ENCODE measurements around the gene CHMP4A. TPM values are rescaled to one million over a fixed set of nuclear protein-coding genes. Genes with fewer than 3 reads are reported as not detected.

The CHMP4A gene
- total and polyA plus RNA-seq, 2 of the 13 experiments (the other 11 are each of a cell fraction or from before 2014, with no cell fraction given) = 83.6 to 113 TPM

DNA sequence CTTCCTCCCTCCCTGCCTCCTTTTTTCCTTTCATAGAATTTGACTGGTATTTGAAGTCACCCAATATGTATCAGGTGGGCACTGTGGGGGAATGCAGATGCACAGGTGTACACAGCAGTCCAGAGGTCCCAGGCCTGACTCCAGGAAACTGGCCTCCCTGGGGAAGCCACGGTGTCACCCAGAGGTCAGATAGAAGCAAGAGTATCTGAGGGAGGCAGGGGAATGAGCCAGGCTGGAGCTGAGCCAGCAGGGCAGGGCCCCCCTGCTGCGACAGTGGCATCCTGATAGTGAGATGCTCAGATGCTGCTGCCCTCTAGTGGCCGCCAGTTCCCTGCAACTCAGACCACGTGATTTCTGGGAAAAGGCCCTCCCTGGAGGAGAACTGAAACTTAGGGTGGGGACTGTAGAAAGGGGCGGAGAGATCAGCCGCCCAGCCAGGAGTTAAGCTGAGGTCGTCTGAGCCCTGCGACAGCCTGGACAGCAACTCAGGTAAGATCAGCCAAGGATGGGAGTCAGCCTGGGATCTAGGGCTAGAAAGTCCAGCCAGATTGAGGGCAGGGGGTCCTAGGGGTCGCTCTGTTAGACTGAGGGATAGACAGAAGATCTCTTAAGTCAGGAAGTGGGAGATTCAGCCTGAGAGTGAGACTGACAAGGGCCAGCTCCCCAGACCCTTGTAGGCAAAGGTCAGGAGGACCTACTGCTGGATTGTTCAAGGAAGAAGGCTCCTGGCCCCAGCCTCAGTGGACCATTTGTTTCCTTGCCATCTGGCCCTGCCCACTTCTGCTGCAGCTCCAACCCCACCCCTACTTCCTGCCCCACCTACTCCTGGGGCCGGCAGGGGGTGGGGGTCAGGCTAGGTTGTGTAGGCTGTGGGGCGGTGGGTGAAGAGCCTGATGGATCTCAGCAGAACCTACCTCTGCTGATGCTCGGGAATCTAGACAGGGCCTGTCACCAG, 52.2 kb downstream of the CHMP4A start, which contains the start of gene IRF9 (continued):
- TF ChIP-seq, protein P1, sequence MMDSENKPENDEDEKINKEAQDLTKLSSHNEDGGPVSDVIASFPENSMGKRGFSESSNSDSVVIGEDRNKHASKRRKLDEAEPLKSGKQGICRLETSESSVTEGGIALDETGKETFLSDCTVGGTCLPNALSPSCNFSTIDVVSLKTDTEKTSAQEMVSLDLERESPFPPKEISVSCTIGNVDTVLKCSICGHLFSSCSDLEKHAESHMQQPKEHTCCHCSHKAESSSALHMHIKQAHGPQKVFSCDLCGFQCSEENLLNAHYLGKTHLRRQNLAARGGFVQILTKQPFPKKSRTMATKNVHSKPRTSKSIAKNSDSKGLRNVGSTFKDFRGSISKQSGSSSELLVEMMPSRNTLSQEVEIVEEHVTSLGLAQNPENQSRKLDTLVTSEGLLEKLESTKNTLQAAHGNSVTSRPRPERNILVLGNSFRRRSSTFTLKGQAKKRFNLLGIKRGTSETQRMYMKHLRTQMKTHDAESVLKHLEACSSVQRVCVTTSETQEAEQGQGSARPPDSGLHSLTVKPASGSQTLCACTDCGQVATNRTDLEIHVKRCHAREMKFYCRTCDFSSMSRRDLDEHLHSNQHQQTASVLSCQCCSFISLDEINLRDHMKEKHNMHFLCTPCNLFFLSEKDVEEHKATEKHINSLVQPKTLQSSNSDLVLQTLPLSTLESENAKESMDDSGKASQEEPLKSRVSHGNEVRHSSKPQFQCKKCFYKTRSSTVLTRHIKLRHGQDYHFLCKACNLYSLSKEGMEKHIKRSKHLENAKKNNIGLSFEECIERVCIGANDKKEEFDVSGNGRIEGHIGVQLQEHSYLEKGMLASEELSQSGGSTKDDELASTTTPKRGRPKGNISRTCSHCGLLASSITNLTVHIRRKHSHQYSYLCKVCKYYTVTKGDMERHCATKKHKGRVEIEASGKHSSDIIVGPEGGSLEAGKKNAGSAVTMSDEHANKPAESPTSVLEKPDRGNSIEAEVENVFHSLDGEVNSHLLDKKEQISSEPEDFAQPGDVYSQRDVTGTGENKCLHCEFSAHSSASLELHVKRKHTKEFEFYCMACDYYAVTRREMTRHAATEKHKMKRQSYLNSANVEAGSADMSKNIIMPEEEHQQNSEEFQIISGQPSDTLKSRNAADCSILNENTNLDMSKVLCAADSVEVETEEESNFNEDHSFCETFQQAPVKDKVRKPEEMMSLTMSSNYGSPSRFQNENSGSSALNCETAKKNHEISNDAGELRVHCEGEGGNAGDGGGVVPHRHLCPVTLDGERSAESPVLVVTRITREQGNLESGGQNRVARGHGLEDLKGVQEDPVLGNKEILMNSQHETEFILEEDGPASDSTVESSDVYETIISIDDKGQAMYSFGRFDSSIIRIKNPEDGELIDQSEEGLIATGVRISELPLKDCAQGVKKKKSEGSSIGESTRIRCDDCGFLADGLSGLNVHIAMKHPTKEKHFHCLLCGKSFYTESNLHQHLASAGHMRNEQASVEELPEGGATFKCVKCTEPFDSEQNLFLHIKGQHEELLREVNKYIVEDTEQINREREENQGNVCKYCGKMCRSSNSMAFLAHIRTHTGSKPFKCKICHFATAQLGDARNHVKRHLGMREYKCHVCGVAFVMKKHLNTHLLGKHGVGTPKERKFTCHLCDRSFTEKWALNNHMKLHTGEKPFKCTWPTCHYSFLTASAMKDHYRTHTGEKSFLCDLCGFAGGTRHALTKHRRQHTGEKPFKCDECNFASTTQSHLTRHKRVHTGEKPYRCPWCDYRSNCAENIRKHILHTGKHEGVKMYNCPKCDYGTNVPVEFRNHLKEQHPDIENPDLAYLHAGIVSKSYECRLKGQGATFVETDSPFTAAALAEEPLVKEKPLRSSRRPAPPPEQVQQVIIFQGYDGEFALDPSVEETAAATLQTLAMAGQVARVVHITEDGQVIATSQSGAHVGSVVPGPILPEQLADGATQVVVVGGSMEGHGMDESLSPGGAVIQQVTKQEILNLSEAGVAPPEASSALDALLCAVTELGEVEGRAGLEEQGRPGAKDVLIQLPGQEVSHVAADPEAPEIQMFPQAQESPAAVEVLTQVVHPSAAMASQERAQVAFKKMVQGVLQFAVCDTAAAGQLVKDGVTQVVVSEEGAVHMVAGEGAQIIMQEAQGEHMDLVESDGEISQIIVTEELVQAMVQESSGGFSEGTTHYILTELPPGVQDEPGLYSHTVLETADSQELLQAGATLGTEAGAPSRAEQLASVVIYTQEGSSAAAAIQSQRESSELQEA (CRISPR knock-in tag; IDR thresholded peaks at IDR 0.05; ENCODE audit: not compliant biosample characterization) = peak; percentile 96
- TF ChIP-seq SYNCRIP (IDR thresholded peaks at IDR 0.05; ENCODE audit: insufficient read depth, low read depth, low read length) (no peak), HMGA1 (CRISPR knock-in tag; conservative IDR thresholded peaks at IDR 0.05) (no peak), ZNF83 (CRISPR knock-in tag; IDR thresholded peaks at IDR 0.05; ENCODE audit: borderline replicate concordance) (peak; percentile 88), NCOA1 (CRISPR knock-in tag; IDR thresholded peaks at IDR 0.05) (no peak), ZNF354B (CRISPR knock-in tag; IDR thresholded peaks at IDR 0.05) (0 out of 2 replicates have a peak, but pooled peaks have one; percentile 78), KDM3A (CRISPR knock-in tag; IDR thresholded peaks at IDR 0.05; ENCODE audit: low read depth) (peak; percentile 99), PAF1 (CRISPR knock-in tag; IDR thresholded peaks at IDR 0.05) (peak; percentile 99), SMARCC2 (IDR thresholded peaks at IDR 0.05) (no peak), ERF (CRISPR knock-in tag; IDR thresholded peaks at IDR 0.05) (peak; percentile 100), ZNF772 (CRISPR knock-in tag; IDR thresholded peaks at IDR 0.05) (peak; percentile 99), SP1 (IDR thresholded peaks at IDR 0.05) (no peak), SP1 (CRISPR knock-in tag; IDR thresholded peaks at IDR 0.05) (peak; percentile 93), SNAI1 (CRISPR knock-in tag; IDR thresholded peaks at IDR 0.05; ENCODE audit: borderline replicate concordance) (0 out of 2 replicates have a peak, but pooled peaks have one; percentile 50), ZNF292 (CRISPR knock-in tag; IDR thresholded peaks at IDR 0.05; ENCODE audit: borderline replicate concordance, low read depth) (peak; percentile 84; the same call in 1 of the 2 replicates), ELF4 (CRISPR knock-in tag; IDR thresholded peaks at IDR 0.05; ENCODE audit: borderline replicate concordance) (peak; percentile 38; the same call in 1 of the 2 replicates)
- TF ChIP-seq, protein P2, sequence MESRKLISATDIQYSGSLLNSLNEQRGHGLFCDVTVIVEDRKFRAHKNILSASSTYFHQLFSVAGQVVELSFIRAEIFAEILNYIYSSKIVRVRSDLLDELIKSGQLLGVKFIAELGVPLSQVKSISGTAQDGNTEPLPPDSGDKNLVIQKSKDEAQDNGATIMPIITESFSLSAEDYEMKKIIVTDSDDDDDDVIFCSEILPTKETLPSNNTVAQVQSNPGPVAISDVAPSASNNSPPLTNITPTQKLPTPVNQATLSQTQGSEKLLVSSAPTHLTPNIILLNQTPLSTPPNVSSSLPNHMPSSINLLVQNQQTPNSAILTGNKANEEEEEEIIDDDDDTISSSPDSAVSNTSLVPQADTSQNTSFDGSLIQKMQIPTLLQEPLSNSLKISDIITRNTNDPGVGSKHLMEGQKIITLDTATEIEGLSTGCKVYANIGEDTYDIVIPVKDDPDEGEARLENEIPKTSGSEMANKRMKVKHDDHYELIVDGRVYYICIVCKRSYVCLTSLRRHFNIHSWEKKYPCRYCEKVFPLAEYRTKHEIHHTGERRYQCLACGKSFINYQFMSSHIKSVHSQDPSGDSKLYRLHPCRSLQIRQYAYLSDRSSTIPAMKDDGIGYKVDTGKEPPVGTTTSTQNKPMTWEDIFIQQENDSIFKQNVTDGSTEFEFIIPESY (CRISPR knock-in tag; IDR thresholded peaks at IDR 0.05) = peak; percentile 97
- TF ChIP-seq, protein P3, sequence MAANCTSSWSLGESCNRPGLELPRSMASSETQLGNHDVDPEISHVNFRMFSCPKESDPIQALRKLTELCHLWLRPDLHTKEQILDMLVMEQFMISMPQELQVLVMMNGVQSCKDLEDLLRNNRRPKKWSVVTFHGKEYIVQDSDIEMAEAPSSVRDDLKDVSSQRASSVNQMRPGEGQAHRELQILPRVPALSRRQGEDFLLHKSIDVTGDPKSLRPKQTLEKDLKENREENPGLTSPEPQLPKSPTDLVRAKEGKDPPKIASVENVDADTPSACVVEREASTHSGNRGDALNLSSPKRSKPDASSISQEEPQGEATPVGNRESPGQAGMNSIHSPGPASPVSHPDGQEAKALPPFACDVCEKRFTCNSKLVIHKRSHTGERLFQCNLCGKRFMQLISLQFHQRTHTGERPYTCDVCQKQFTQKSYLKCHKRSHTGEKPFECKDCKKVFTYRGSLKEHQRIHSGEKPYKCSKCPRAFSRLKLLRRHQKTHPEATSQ (CRISPR knock-in tag; IDR thresholded peaks at IDR 0.05; ENCODE audit: borderline replicate concordance) = peak; percentile 95

Data from HepG2 (cell line).